K562 (cell line): ENCODE measurements around the gene HMBS. TPM values are rescaled to one million over a fixed set of nuclear protein-coding genes. Genes with fewer than 3 reads are reported as not detected.

ENCODE experiments used
- CBX8 ChIP-seq: fragments of 200-600 bp; sonication (generic); IDR thresholded peaks from 2 replicates; pipeline ENCODE4 v1.6.1; 2012; ENCODE audit warnings: borderline replicate concordance, mixed run types, low read depth, mild to moderate bottlenecking, moderate library complexity, mixed read lengths, low read length, control low read depth, inconsistent platforms; ENCODE audit not compliant: poor library complexity, severe bottlenecking; ENCODE audit errors: extremely low read depth
- FIP1L1 ChIP-seq: fragments of 200-400 bp; formaldehyde crosslinking; IDR thresholded peaks from 2 replicates; pipeline ENCODE4 v1.6.1; 2018; ENCODE audit warnings: mild to moderate bottlenecking, low read depth, low read length; ENCODE audit not compliant: poor library complexity, severe bottlenecking
- FOXP4 ChIP-seq: sonication (generic); formaldehyde crosslinking; IDR thresholded peaks from 2 replicates; pipeline ENCODE4 v1.8.0; 2022; ENCODE audit warnings: mild to moderate bottlenecking, missing genetic modification reagents, borderline replicate concordance
- HOMEZ ChIP-seq: fragments of 250-450 bp; sonication (Bioruptor Pico); IDR thresholded peaks from 2 replicates; pipeline ENCODE4 v1.4.0; 2020; ENCODE audit warnings: mild to moderate bottlenecking, moderate library complexity
- ILK ChIP-seq: fragments of 450-650 bp; IDR thresholded peaks from 2 replicates; pipeline ENCODE4 v1.6.1; 2016; ENCODE audit warnings: missing genetic modification characterization, low read depth, mild to moderate bottlenecking, missing compliant biosample characterization, moderate library complexity, borderline replicate concordance
- MED1 ChIP-seq: sonication (generic); formaldehyde crosslinking; IDR thresholded peaks from 2 replicates; pipeline ENCODE4 v1.8.1; 2023; ENCODE audit warnings: missing genetic modification reagents, borderline replicate concordance
- ZBTB33 ChIP-seq: sonication (generic); formaldehyde crosslinking; IDR thresholded peaks from 2 replicates; pipeline ENCODE4 v1.8.1; 2023; ENCODE audit warnings: mild to moderate bottlenecking, missing genetic modification reagents
- ZMIZ1 ChIP-seq, 2 experiments: fragments of 150-350 bp in 1 of 2; IDR thresholded peaks; 2 replicates each; pipeline ENCODE4 v1.6.1; 2012 to 2016; ENCODE audit warnings: low read depth in 2 of 2, low read length in 2 of 2, mild to moderate bottlenecking in 1 of 2, moderate library complexity in 1 of 2
- ZNF280B ChIP-seq: fragments of 250-450 bp; sonication (Bioruptor Pico); IDR thresholded peaks from 2 replicates; pipeline ENCODE4 v1.5.1; 2021; ENCODE audit warnings: mild to moderate bottlenecking
- ZNF41 ChIP-seq: fragments of 250-450 bp; sonication (Bioruptor Pico); conservative IDR thresholded peaks from 2 replicates; pipeline ENCODE4 v1.4.0; 2020; ENCODE audit warnings: mild to moderate bottlenecking
- ZNF512 ChIP-seq: IDR thresholded peaks from 2 replicates; pipeline ENCODE4 v1.6.1; 2016; ENCODE audit warnings: missing genetic modification characterization, missing compliant biosample characterization
- polyA plus RNA-seq, 8 experiments: library from polyadenylated mRNA; depleted of rRNA in 4 of 8; stranded (reverse) in 5 of 8; unstranded in 3 of 8; fragments of >200 nt; fragmentation: Nextera tagmentation in 2 of 8; fragmentation: Illumina TruSeq in 1 of 8; extraction: Ambion mirVana in 2 of 8; extraction: Trizol in 1 of 8; gene quantifications; 2 replicates each; pipeline versions ENCODE4 v1.2.1 to v1.2.3, GENCODE V29; 2011 to 2014; ENCODE audit warnings: inconsistent platforms in 1 of 8, missing spikeins in 1 of 8
- total RNA-seq, 7 experiments: library from RNA; depleted of rRNA in 6 of 7; stranded (reverse); fragments of >200 nt in 6 of 7; fragmentation: Illumina TruSeq in 2 of 7; extraction: Trizol in 2 of 7; gene quantifications; 2 replicates each; pipeline versions ENCODE4 v1.2.1 to v1.2.3, GENCODE V29; 2011 to 2021; ENCODE audit warnings: low replicate concordance in 1 of 7

HMBS gene
- total and polyA plus RNA-seq, 9 of the 15 experiments (the other 6 are each of a cell fraction or from before 2014, with no cell fraction given): 56.9 to 385 (median 286) TPM

GRCh38 chr11:119057000-119057769 lies 27.5 kb upstream of the HMBS start, which contains the start of gene HYOU1 (continued):
- TF ChIP-seq ZMIZ1 (IDR thresholded peaks at IDR 0.05; ENCODE audit: low read depth in 2 of 2, low read length in 2 of 2) (peak in 1 of 2 experiments; percentile 34; a peak in 1 of 4 replicates), FOXP4 (CRISPR knock-in tag) (no peak), ILK (tag) (no peak), ZBTB33 (CRISPR knock-in tag) (no peak), CBX8 (no peak), MED1 (CRISPR knock-in tag) (no peak), FIP1L1 (peak; percentile 35), ZNF41 (CRISPR knock-in tag) (no peak), HOMEZ (CRISPR knock-in tag) (no peak), ZNF280B (CRISPR knock-in tag) (no peak), ZNF512 (tag) (no peak)
